Spleen (tissue), 11 donors: Measurements from ENCODE around the gene NDUFB10. TPM values are rescaled to one million over a fixed set of nuclear protein-coding genes. Genes with fewer than 3 reads are reported as not detected.

ENCODE experiments used
- DNase-seq: peaks from one replicate; pipeline ENCODE4 v3.0.0-alpha.2; 2020
- H3K27ac ChIP-seq, 8 donors: fragments of 200-600 bp; sonication (generic) in 7 of 8; 1 replicate in 4 of 8; 2 replicates in 4 of 8; pipeline versions ENCODE4 v1.5.0 to v1.8.0; 2016 to 2021; ENCODE audit warnings: inconsistent platforms in 4 of 8, mild to moderate bottlenecking in 4 of 8, moderate library complexity in 1 of 8
- H3K27me3 ChIP-seq, 7 donors: fragments of 200-600 bp; sonication (generic) in 6 of 7; replicated peaks in 1 of 7; 1 replicate in 4 of 7; 2 replicates in 3 of 7; pipeline versions ENCODE4 v1.5.0 to v1.8.0; 2016 to 2021; ENCODE audit warnings: inconsistent platforms in 3 of 7, mild to moderate bottlenecking in 1 of 7
- H3K36me3 ChIP-seq, 6 donors: fragments of 200-600 bp; sonication (generic) in 5 of 6; 1 replicate in 4 of 6; 2 replicates in 2 of 6; pipeline versions ENCODE4 v1.5.0 to v1.8.0; 2016 to 2021; ENCODE audit warnings: inconsistent platforms in 2 of 6
- H3K4me1 ChIP-seq, 6 donors: fragments of 200-600 bp; sonication (generic) in 5 of 6; 1 replicate in 3 of 6; 2 replicates in 3 of 6; pipeline versions ENCODE4 v1.5.0 to v1.8.0; 2016 to 2021; ENCODE audit warnings: inconsistent platforms in 3 of 6
- H3K4me3 ChIP-seq, 8 donors: fragments of 200-600 bp; sonication (generic) in 7 of 8; 1 replicate in 4 of 8; 2 replicates in 4 of 8; pipeline versions ENCODE4 v1.5.0 to v1.8.0; 2016 to 2021; ENCODE audit warnings: inconsistent platforms in 4 of 8, mild to moderate bottlenecking in 4 of 8, moderate library complexity in 2 of 8
- H3K9me3 ChIP-seq, 8 donors: fragments of 200-600 bp; sonication (generic) in 7 of 8; 1 replicate in 4 of 8; 2 replicates in 4 of 8; pipeline versions ENCODE4 v1.5.0 to v1.8.0; 2016 to 2021; ENCODE audit warnings: inconsistent platforms in 4 of 8
- CTCF ChIP-seq, 11 experiments: fragments of 200-600 bp in 7 of 11; fragments of 450-650 bp in 4 of 11; sonication (generic) in 4 of 11; IDR thresholded peaks in 8 of 11; conservative IDR thresholded peaks in 3 of 11; 1 replicate in 7 of 11; 2 replicates in 4 of 11; pipeline versions ENCODE4 v1.4.0 to v1.8.0; 2016 to 2021; ENCODE audit warnings: antibody characterized with exemption in 11 of 11, inconsistent platforms in 4 of 11, mild to moderate bottlenecking in 1 of 11
- POLR2A ChIP-seq, 3 donors: fragments of 450-650 bp; IDR thresholded peaks; one replicate each; pipeline ENCODE4 v1.5.1; 2017; ENCODE audit warnings: antibody characterized with exemption in 3 of 3, mild to moderate bottlenecking in 1 of 3
- POLR2AphosphoS5 ChIP-seq, 3 donors: sonication (generic); formaldehyde crosslinking; IDR thresholded peaks; one replicate each; pipeline ENCODE4 v1.5.1; 2017; ENCODE audit warnings: antibody characterized with exemption in 3 of 3
- WGBS, 5 donors: extraction: QIAGEN DNeasy Blood & Tissue Kit in 3 of 5; methylation state at CpG; one replicate each; pipeline versions ENCODE4 v1.1.5 to v1.1.7; 2013 to 2018; 5-methylcytosine and 5-hydroxymethylcytosine counted together
- intact Hi-C: fragments of 100-400 bp; cut with DNase I; formaldehyde crosslinking; loops from one replicate; pipeline ENCODE4 v1.15.0; 2023; ENCODE audit warnings: low total_unique reads
- polyA plus RNA-seq, 3 donors: library from polyadenylated mRNA; stranded (reverse); fragments of 200-250 nt; gene quantifications; one replicate each; pipeline ENCODE4 v1.2.1, GENCODE V29; 2013
- total RNA-seq, 7 donors: library from RNA; depleted of rRNA in 3 of 7; stranded (reverse); fragments of >200 nt in 3 of 7; fragmentation: NEBNext Ultra II Directional in 4 of 7; extraction: Animal tissue kit (Norgen Biotek cat#: 25700) in 4 of 7; gene quantifications; one replicate each; pipeline versions ENCODE4 v1.1.0 to v1.2.1, GENCODE V29; 2016 to 2021
- donor health status: healthy with polysubstance abuse.
- donor health status: DM: no; HTN: no; CAD: no; lungs with moderate emphysema.
- donor health status: DM: no; HTN: no; CAD: no.
- donor health status: Bipolar disorder and iron deficiency.
- donor health status: healthy.
- donor health status: DM: no; HTN: no; CAD: no.
- donor health status: DM: yes; HTN: yes; CAD: no.

NDUFB10 gene
- total and polyA plus RNA-seq, 10 donors, result 69.3 to 225 (median 137) TPM

GRCh38 chr16:2006317-2006716 lies 47.0 kb downstream of the NDUFB10 start:
- WGBS, 5 donors, result 83 to 97% (median 89%) methylated on average over 8 of the region's 8 CpGs
- Histone ChIP-seq H3K27me3 (no peaks in the 10 kb centered on the region), H3K9me3 (no peaks in the 10 kb centered on the region), H3K36me3 (peaks cover 5 to 42% (median 22%) of the 10 kb centered on the region in 6 donors), H3K4me1 (peaks cover 54 to 76% (median 69%) of the 10 kb centered on the region in 6 donors), H3K27ac (peak overlapping the region in 5 of 8 donors; percentile 23 to 95 (median 93)), H3K4me3 (no peak overlapping the region)
- no peak for TF ChIP-seq POLR2AphosphoS5 (IDR thresholded peaks at IDR 0.05)
- TF ChIP-seq CTCF (IDR thresholded peaks at IDR 0.05 in 8 of 11, conservative IDR thresholded peaks at IDR 0.05 in 3 of 11), result no peak
- TF ChIP-seq POLR2A (IDR thresholded peaks at IDR 0.05), result no peak
- DNase-seq, result peak; percentile 65
- intact Hi-C loops, result no loop called here

- H3K9me3 ChIP-seq, result no peaks in the 10 kb centered on the region
- TF ChIP-seq POLR2A (IDR thresholded peaks at IDR 0.05), result no peak
- no peak for TF ChIP-seq CTCF (IDR thresholded peaks at IDR 0.05 in 8 of 11, conservative IDR thresholded peaks at IDR 0.05 in 3 of 11)
- no peak for TF ChIP-seq POLR2AphosphoS5 (IDR thresholded peaks at IDR 0.05)
- peak; percentile 74 for DNase-seq
- peaks cover 5 to 32% (median 13%) of the 10 kb centered on the region in 6 donors for H3K36me3 ChIP-seq
- 62 to 77% (median 75%) methylated on average over 12 to 16 of the region's 16 CpGs for WGBS, 5 donors
- no peaks in the 10 kb centered on the region for H3K27me3 ChIP-seq
- peaks cover 54 to 76% (median 69%) of the 10 kb centered on the region in 6 donors for H3K4me1 ChIP-seq
- intact Hi-C loops, result no loop called here
- H3K27ac ChIP-seq, result peak overlapping the region in 5 of 8 donors; percentile 89 to 95 (median 94)
- peak overlapping the region in 5 of 8 donors; percentile 69 to 97 (median 90) for H3K4me3 ChIP-seq
Measured at GRCh38 chr16:2007081-2007836, 47.9 kb downstream of the NDUFB10 start.

GRCh38 chr16:2008009-2008526 lies 48.7 kb downstream of the NDUFB10 start:
- H3K27me3 ChIP-seq, result no peaks in the 10 kb centered on the region
- H3K27ac ChIP-seq, result peak overlapping the region in 7 of 8 donors; percentile 88 to 95 (median 93)
- peak in 2 of 3 donors; percentile 38 to 48 for TF ChIP-seq POLR2AphosphoS5 (IDR thresholded peaks at IDR 0.05)
- no peak for TF ChIP-seq CTCF (IDR thresholded peaks at IDR 0.05 in 8 of 11, conservative IDR thresholded peaks at IDR 0.05 in 3 of 11)
- peak; percentile 79 for DNase-seq
- H3K4me1 ChIP-seq, result peaks cover 54 to 73% (median 69%) of the 10 kb centered on the region in 6 donors
- H3K36me3 ChIP-seq, result peaks cover 2 to 24% (median 5%) of the 10 kb centered on the region in 6 donors
- peak overlapping the region; percentile 50 to 97 (median 88) for H3K4me3 ChIP-seq
- WGBS, 5 donors, result 12 to 26% (median 16%) methylated on average over 15 of the region's 15 CpGs
- intact Hi-C loops, result no loop called here
- H3K9me3 ChIP-seq, result no peaks in the 10 kb centered on the region

GRCh38 chr16:2008631-2009163 lies 49.4 kb downstream of the NDUFB10 start:
- DNase-seq, result peak; percentile 82
- H3K36me3 ChIP-seq, result peaks cover 0 to 20% (median 0%) of the 10 kb centered on the region in 6 donors
- peak overlapping the region; percentile 50 to 97 (median 88) for H3K4me3 ChIP-seq
- TF ChIP-seq CTCF (IDR thresholded peaks at IDR 0.05 in 8 of 11, conservative IDR thresholded peaks at IDR 0.05 in 3 of 11), result no peak
- TF ChIP-seq POLR2AphosphoS5 (IDR thresholded peaks at IDR 0.05), result no peak
- TF ChIP-seq POLR2A (IDR thresholded peaks at IDR 0.05), result no peak
- H3K27ac ChIP-seq, result peak overlapping the region; percentile 78 to 95 (median 91)
- H3K4me1 ChIP-seq, result peaks cover 50 to 66% (median 64%) of the 10 kb centered on the region in 6 donors
- intact Hi-C loops, result no loop called here
- 1 to 5% (median 2%) methylated on average over 16 to 23 of the region's 23 CpGs for WGBS, 5 donors
- no peaks in the 10 kb centered on the region for H3K27me3 ChIP-seq
- H3K9me3 ChIP-seq, result no peaks in the 10 kb centered on the region
